HEK293T (cell line): ENCODE data around the gene CENPL.
A peak's percentile ranks its signal among the peaks of the same experiment; 100 is the strongest.
"Not testable (repeated sequence)": the region's sequence is repeated elsewhere in the genome, so short reads cannot be mapped to it uniquely, and the experiment has no call there.

ENCODE experiments used
- CTCF ChIA-PET: fragments of 350-600 bp; formaldehyde crosslinking; extraction: SDS; loops from one replicate; lab custom pipeline; 2021; ENCODE audit warnings: antibody characterized with exemption, inconsistent platforms; lab: Yijun Ruan, JAX
- POLR2A ChIA-PET: fragments of 350-600 bp; formaldehyde crosslinking; extraction: SDS; loops from one replicate; lab custom pipeline; 2020; ENCODE audit warnings: antibody characterized with exemption, inconsistent platforms; lab: Yijun Ruan, JAX
- DNase-seq: peaks from one replicate; pipeline ENCODE4 v3.0.0; 2012; ENCODE audit warnings: mixed read lengths; ENCODE audit errors: extremely low spot score
- ARNT ChIP-seq: fragments of 450-650 bp; IDR thresholded peaks from 2 replicates; pipeline ENCODE4 v1.6.1; 2017; ENCODE audit warnings: mild to moderate bottlenecking
- BHLHE40 ChIP-seq: fragments of 450-650 bp; IDR thresholded peaks from 2 replicates; pipeline ENCODE4 v1.6.1; 2016; ENCODE audit warnings: mild to moderate bottlenecking, moderate library complexity, borderline replicate concordance
- CTBP1 ChIP-seq: fragments of 450-650 bp; IDR thresholded peaks from 2 replicates; pipeline ENCODE4 v1.6.1; 2016; ENCODE audit warnings: borderline replicate concordance
- ELF4 ChIP-seq: fragments of 450-650 bp; IDR thresholded peaks from 2 replicates; pipeline ENCODE4 v1.6.1; 2017; ENCODE audit warnings: antibody characterized with exemption
- FOXA1 ChIP-seq: fragments of 450-650 bp; IDR thresholded peaks from 2 replicates; pipeline ENCODE4 v1.6.1; 2016; ENCODE audit warnings: mild to moderate bottlenecking
- FOXK2 ChIP-seq: fragments of 450-650 bp; IDR thresholded peaks from 2 replicates; pipeline ENCODE4 v1.6.1; 2016; ENCODE audit warnings: mild to moderate bottlenecking
- FOXM1 ChIP-seq: fragments of 450-650 bp; IDR thresholded peaks from 2 replicates; pipeline ENCODE4 v1.6.1; 2017; ENCODE audit warnings: mild to moderate bottlenecking, borderline replicate concordance
- HDGF ChIP-seq: fragments of 450-650 bp; IDR thresholded peaks from 2 replicates; pipeline ENCODE4 v1.6.1; 2017; ENCODE audit warnings: antibody characterized with exemption, borderline replicate concordance
- L3MBTL2 ChIP-seq: fragments of 450-650 bp; conservative IDR thresholded peaks from 2 replicates; pipeline ENCODE4 v1.6.1; 2016; ENCODE audit warnings: mild to moderate bottlenecking
- LEF1 ChIP-seq: fragments of 450-650 bp; IDR thresholded peaks from 2 replicates; pipeline ENCODE4 v1.6.1; 2017; ENCODE audit warnings: mild to moderate bottlenecking, borderline replicate concordance
- NFRKB ChIP-seq: fragments of 450-650 bp; IDR thresholded peaks from 2 replicates; pipeline ENCODE4 v1.6.1; 2016; ENCODE audit warnings: mild to moderate bottlenecking, moderate library complexity
- PKNOX1 ChIP-seq: fragments of 450-650 bp; IDR thresholded peaks from 2 replicates; pipeline ENCODE4 v1.6.1; 2016
- SP1 ChIP-seq: fragments of 450-650 bp; IDR thresholded peaks from 2 replicates; pipeline ENCODE4 v1.6.1; 2017
- SUZ12 ChIP-seq: fragments of 450-650 bp; IDR thresholded peaks from 2 replicates; pipeline ENCODE4 v1.6.1; 2016; ENCODE audit warnings: mild to moderate bottlenecking
- TARDBP ChIP-seq: fragments of 450-650 bp; IDR thresholded peaks from 2 replicates; pipeline ENCODE4 v1.6.1; 2016
- ZNF384 ChIP-seq: fragments of 450-650 bp; IDR thresholded peaks from 2 replicates; pipeline ENCODE4 v1.6.1; 2016

CENPL gene

GRCh38 chr1:173789841-173790240, 34.8 kb downstream of the CENPL start:
- TF ChIP-seq SUZ12, result no peak
- peak; percentile 77 for TF ChIP-seq PKNOX1
- DNase-seq, result no peak
- POLR2A ChIA-PET, result no interaction called here
- CTCF ChIA-PET, result no interaction called here

- POLR2A ChIA-PET, result no interaction called here
- DNase-seq, result no peak
- TF ChIP-seq SUZ12 (no peak), HDGF (no peak), L3MBTL2 (no peak), BHLHE40 (no peak), ARNT (no peak), LEF1 (no peak), SP1 (no peak), FOXK2 (no peak), ELF4 (no peak), PKNOX1 (no peak), FOXM1 (no peak), FOXA1 (no peak)
- CTCF ChIA-PET, result no interaction called here
Measured at GRCh38 chr1:173784997-173785396, 39.7 kb downstream of the CENPL start.

- ChIA-PET POLR2A (interaction anchor here (0.6 kb wide), 1 partner anchor 28 kb away, joined by 3 read pairs; no protein-coding TSS in a partner anchor), CTCF (no interaction called here)
- no peak for TF ChIP-seq ARNT
- no peak for TF ChIP-seq SUZ12
- TF ChIP-seq CTBP1, result no peak
- TF ChIP-seq ELF4, result no peak
- TF ChIP-seq PKNOX1, result no peak
- TF ChIP-seq FOXK2, result no peak
- no peak for TF ChIP-seq ZNF384
- TF ChIP-seq HDGF, result no peak
- no peak for TF ChIP-seq FOXA1
- TF ChIP-seq LEF1, result no peak
- TF ChIP-seq SP1, result no peak
- TF ChIP-seq TARDBP, result no peak
- no peak for TF ChIP-seq BHLHE40
- TF ChIP-seq NFRKB, result no peak
- no peak for TF ChIP-seq FOXM1
- no peak for TF ChIP-seq L3MBTL2
Measured at GRCh38 chr1:173779936-173780335, 44.7 kb downstream of the CENPL start.

GRCh38 chr1:173775578-173776226, 49.0 kb downstream of the CENPL start:
- CTCF ChIA-PET, result no interaction called here
- TF ChIP-seq PKNOX1 (no peak), TARDBP (no peak), FOXK2 (no peak), L3MBTL2 (no peak), SP1 (no peak), BHLHE40 (no peak)
- POLR2A ChIA-PET, result no interaction called here
- DNase-seq, result no peak

More at GRCh38 chr1:173779936-173780335, 44.7 kb downstream of the CENPL start:
- no peak for DNase-seq

- TF ChIP-seq L3MBTL2 (no peak), SUZ12 (no peak), PKNOX1 (no peak), CTBP1 (no peak), ELF4 (no peak), HDGF (no peak), SP1 (no peak), ZNF384 (no peak), FOXM1 (no peak), NFRKB (no peak), TARDBP (no peak), FOXA1 (no peak), LEF1 (no peak)
Measured at GRCh38 chr1:173771560-173771959, 53.1 kb downstream of the CENPL start.

GRCh38 chr1:173770330-173770729, 54.4 kb downstream of the CENPL start:
- CTCF ChIA-PET, result not testable (repeated sequence)

More at GRCh38 chr1:173771560-173771959, 53.1 kb downstream of the CENPL start:
- no peak for DNase-seq
- ChIA-PET CTCF (no interaction called here), POLR2A (interaction anchor here (0.8 kb wide), 1 partner anchor 57 kb away, joined by 4 read pairs; the partner anchor contains the start of gene KLHL20)

More at GRCh38 chr1:173770330-173770729, 54.4 kb downstream of the CENPL start:
- DNase-seq, POLR2A ChIA-PET: not testable (repeated sequence)
